ENCODE data around the gene BACH2. TPM values are rescaled to one million over a fixed set of nuclear protein-coding genes. Genes with fewer than 3 reads are reported as not detected.
A peak's percentile ranks its signal among the peaks of the same experiment; 100 is the strongest.

Gene BACH2
- polyA plus RNA-seq, 1 of the 3 experiments (the other 2 are of a cell fraction) = 0.46 TPM

GRCh38 chr6:90297867-90298381, 1.3 kb upstream of the BACH2 start (continued):
- TF ChIP-seq REST (IDR thresholded peaks at IDR 0.05; ENCODE audit: low read depth, low read length) (no peak), RFX5 (IDR thresholded peaks at IDR 0.05; ENCODE audit: low read length) (no peak), SIN3A (IDR thresholded peaks at IDR 0.05; ENCODE audit: borderline replicate concordance, low read depth, low read length) (no peak)

DNA sequence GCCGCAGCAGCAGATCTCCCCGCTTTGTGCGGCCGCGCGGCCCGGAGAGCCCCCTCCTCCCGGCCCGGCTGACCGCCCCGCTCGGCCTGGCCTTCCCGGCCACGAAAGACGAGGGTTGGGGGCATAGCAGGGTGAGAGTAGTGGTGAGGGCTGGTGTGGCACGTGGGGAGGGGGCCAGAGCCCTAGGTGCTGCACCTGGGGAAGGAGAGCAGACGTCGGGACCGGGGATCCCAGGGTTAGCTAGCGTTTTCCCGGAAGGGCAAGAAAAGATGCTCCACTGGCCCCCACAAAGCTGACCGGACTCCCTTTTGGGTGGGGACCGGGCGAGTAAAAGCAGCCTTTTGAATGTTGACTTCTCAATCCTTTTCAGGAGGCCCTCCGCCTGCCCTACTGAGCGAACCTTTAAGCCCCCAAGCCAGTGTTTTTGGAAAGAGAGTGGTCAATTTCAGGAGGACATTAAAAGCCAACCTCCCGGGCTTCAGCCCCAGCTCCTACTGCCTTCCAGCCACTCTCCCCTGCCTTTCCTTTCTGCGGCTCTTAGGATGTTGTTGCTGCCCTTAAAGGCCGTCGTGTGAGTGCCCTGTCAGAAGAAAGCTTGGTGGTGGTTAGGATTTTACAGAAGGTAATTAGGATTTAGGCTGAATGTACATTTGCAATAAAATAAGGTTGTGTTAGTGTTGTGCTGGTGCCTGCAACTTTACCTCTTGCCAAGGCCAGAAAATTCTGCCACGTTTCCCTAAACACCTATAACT, 648 bp upstream of the BACH2 start:
- Histone ChIP-seq H3K9me3 (no peaks in the 10 kb centered on the region), H2AFZ (ENCODE audit: low read depth) (no peak overlapping the region), H3K9me2 (no peaks in the 10 kb centered on the region), H3K36me3 (replicated peaks in 1 of 2; ENCODE audit: control insufficient read depth in 1 of 2, insufficient read depth in 2 of 2, low read length in 1 of 2) (no peaks in the 10 kb centered on the region), H3K4me2 (0 out of 2 replicates have a peak overlapping the region, but pooled peaks have one; percentile 37), H3F3A (replicated peaks; ENCODE audit: insufficient read depth) (peaks cover 5% of the 10 kb centered on the region), H3K27me3 (ENCODE audit: insufficient read depth) (peaks cover 34% of the 10 kb centered on the region), H4K20me1 (ENCODE audit: insufficient read depth) (no peaks in the 10 kb centered on the region), H3K4me3 (ENCODE audit: low read depth in 2 of 2, low read length in 1 of 2) (peak overlapping the region in 1 of 2 experiments; percentile 59; a peak in 2 of 4 replicates), H3K4me1 (ENCODE audit: control insufficient read depth in 1 of 2, insufficient read depth in 2 of 2, low read depth in 1 of 2, low read length in 1 of 2) (peaks cover 0 to 30% of the 10 kb centered on the region in 2 experiments; a peak in 2 of 4 replicates), H3K9ac (no peak overlapping the region), H3K27ac (ENCODE audit: low read depth in 2 of 2, low read length in 1 of 2) (peak overlapping the region in 1 of 2 experiments; percentile 69; a peak in 1 of 4 replicates), H3K79me2 (ENCODE audit: insufficient read depth) (no peaks in the 10 kb centered on the region)
- DNase-seq = peak; percentile 20
- ChIA-PET POLR2A (no interaction called here), CTCF (interaction anchor here (0.6 to 2.5 kb wide), 12 partner anchors 56 to 357 kb away, joined by 3 to 11 read pairs (median 3); no protein-coding TSS in a partner anchor)
- 59% methylated on average over 10 of the region's 31 CpGs for WGBS (ENCODE audit: low lambda C conversion rate)
- TF ChIP-seq MXI1 (IDR thresholded peaks at IDR 0.05; ENCODE audit: low read depth, low read length) (no peak), ZBTB33 (IDR thresholded peaks at IDR 0.05; ENCODE audit: borderline replicate concordance, low read depth) (no peak), NFIC (IDR thresholded peaks at IDR 0.05; ENCODE audit: borderline replicate concordance) (no peak), JUND (IDR thresholded peaks at IDR 0.05) (no peak), CHD2 (IDR thresholded peaks at IDR 0.05; ENCODE audit: low read length, partially characterized antibody) (no peak), RCOR1 (IDR thresholded peaks at IDR 0.05; ENCODE audit: low read length) (no peak)

All from SK-N-SH (cell line).